SH-SY5Y (cell line): Measurements from ENCODE around the gene KCNK1.
A peak's percentile ranks its signal among the peaks of the same experiment; 100 is the strongest.

ENCODE experiments used
- GATA2 ChIP-seq: IDR thresholded peaks from 2 replicates; pipeline ENCODE4 v1.6.1; 2011; ENCODE audit warnings: mild to moderate bottlenecking, low read depth, low read length
- GATA3 ChIP-seq: IDR thresholded peaks from 2 replicates; pipeline ENCODE4 v1.6.1; 2011; ENCODE audit warnings: low read depth, mild to moderate bottlenecking, low read length, moderate library complexity

The KCNK1 gene

GRCh38 chr1:233613252-233614172 is at the start of gene KCNK1:
KCNK1 (plus strand) TSS chr1:233614106; CDS start chr1:233614172, 66 bp downstream.
- TF ChIP-seq GATA2 (no peak), GATA3 (no peak)

GRCh38 chr1:233565313-233565712 is 48.6 kb upstream of the KCNK1 start:
- TF ChIP-seq GATA3: no peak
- no peak for TF ChIP-seq GATA2

GRCh38 chr1:233566886-233567285 is 47.0 kb upstream of the KCNK1 start:
- TF ChIP-seq GATA2 (no peak), GATA3 (no peak)

- TF ChIP-seq GATA2: no peak
- no peak for TF ChIP-seq GATA3
Observed at GRCh38 chr1:233569636-233570035, 44.3 kb upstream of the KCNK1 start.

- no peak for TF ChIP-seq GATA2
- TF ChIP-seq GATA3: no peak
Observed at GRCh38 chr1:233570216-233570615, 43.7 kb upstream of the KCNK1 start.

- no peak for TF ChIP-seq GATA3
- no peak for TF ChIP-seq GATA2
Observed at GRCh38 chr1:233570706-233571105, 43.2 kb upstream of the KCNK1 start.

- no peak for TF ChIP-seq GATA3
- no peak for TF ChIP-seq GATA2
Observed at GRCh38 chr1:233572896-233573295, 41.0 kb upstream of the KCNK1 start.

GRCh38 chr1:233575450-233575849 is 38.5 kb upstream of the KCNK1 start:
- TF ChIP-seq GATA2 (no peak), GATA3 (no peak)

GRCh38 chr1:233582439-233582838 is 31.5 kb upstream of the KCNK1 start:
- no peak for TF ChIP-seq GATA2
- TF ChIP-seq GATA3: no peak

- TF ChIP-seq GATA2 (no peak), GATA3 (no peak)
Observed at GRCh38 chr1:233584376-233584775, 29.5 kb upstream of the KCNK1 start.

GRCh38 chr1:233584931-233585330 is 29.0 kb upstream of the KCNK1 start:
- TF ChIP-seq GATA2 (no peak), GATA3 (no peak)

GRCh38 chr1:233586301-233586700 is 27.6 kb upstream of the KCNK1 start:
- TF ChIP-seq GATA3 (no peak), GATA2 (no peak)

- TF ChIP-seq GATA2 (no peak), GATA3 (no peak)
Observed at GRCh38 chr1:233587196-233587595, 26.7 kb upstream of the KCNK1 start.

GRCh38 chr1:233587958-233588799 is 25.7 kb upstream of the KCNK1 start:
- peak; percentile 99 for TF ChIP-seq GATA2
- peak; percentile 90 for TF ChIP-seq GATA3
